Stimulated activated naive CD8-positive, alpha-beta T cell treated with anti-CD3 and anti-CD28 coated beads, Interleukin-15, Interleukin-2, amounts not matched to agents 100 U/mL and 50 U/mL, for 24 hours (primary cell): ENCODE data around the gene ALK.

Source experiments
- ATAC-seq: fragments of 150-1000 bp; cut with Tn5 transposase; one replicate; pipeline ENCODE4 v1.10.0; 2021
- DNase-seq: peaks from one replicate; pipeline ENCODE4 v3.0.0; 2021

Gene ALK

GRCh38 chr2:29527947-29528346 lies 393.4 kb downstream of the ALK start:
- no peak for ATAC-seq
- no peak for DNase-seq

GRCh38 chr2:29526587-29527586 lies 394.5 kb downstream of the ALK start:
- DNase-seq (no peak), ATAC-seq (no peak)

- DNase-seq = no peak
Measured at GRCh38 chr2:29525921-29526320, 395.5 kb downstream of the ALK start.

GRCh38 chr2:29524652-29525051 lies 396.7 kb downstream of the ALK start:
- DNase-seq (no peak), ATAC-seq (no peak)

More at GRCh38 chr2:29525921-29526320, 395.5 kb downstream of the ALK start:
- ATAC-seq = no peak

- no peak for ATAC-seq
- DNase-seq = no peak
Measured at GRCh38 chr2:29522951-29523669, 398.3 kb downstream of the ALK start.

- no peak for ATAC-seq
- DNase-seq = no peak
Measured at GRCh38 chr2:29520001-29520400, 401.4 kb downstream of the ALK start.

GRCh38 chr2:29519338-29519925 lies 402.0 kb downstream of the ALK start:
- DNase-seq = no peak
- ATAC-seq = no peak

- no peak for DNase-seq
- no peak for ATAC-seq
Measured at GRCh38 chr2:29518646-29519337, 402.6 kb downstream of the ALK start.

GRCh38 chr2:29518010-29518409 lies 403.4 kb downstream of the ALK start:
- ATAC-seq (no peak), DNase-seq (no peak)

- DNase-seq (no peak), ATAC-seq (no peak)
Measured at GRCh38 chr2:29517413-29517812, 404.0 kb downstream of the ALK start.

GRCh38 chr2:29516767-29517166 lies 404.6 kb downstream of the ALK start:
- DNase-seq = no peak
- no peak for ATAC-seq

GRCh38 chr2:29509878-29510277 lies 411.5 kb downstream of the ALK start:
- ATAC-seq = no peak
- DNase-seq = no peak

- ATAC-seq = no peak
- DNase-seq = no peak
Measured at GRCh38 chr2:29509397-29509796, 412.0 kb downstream of the ALK start.

GRCh38 chr2:29504746-29505145 lies 416.6 kb downstream of the ALK start:
- DNase-seq (no peak), ATAC-seq (no peak)

- ATAC-seq = no peak
- no peak for DNase-seq
Measured at GRCh38 chr2:29502460-29502911, 418.9 kb downstream of the ALK start.

GRCh38 chr2:29497375-29497774 lies 424.0 kb downstream of the ALK start:
- no peak for ATAC-seq

GRCh38 chr2:29496198-29496597 lies 425.2 kb downstream of the ALK start:
- ATAC-seq (no peak), DNase-seq (no peak)

More at GRCh38 chr2:29497375-29497774, 424.0 kb downstream of the ALK start:
- no peak for DNase-seq

- ATAC-seq (no peak), DNase-seq (no peak)
Measured at GRCh38 chr2:29495536-29496060, 425.8 kb downstream of the ALK start.

GRCh38 chr2:29495068-29495467 lies 426.3 kb downstream of the ALK start:
- ATAC-seq = no peak
- no peak for DNase-seq

- no peak for DNase-seq
- no peak for ATAC-seq
Measured at GRCh38 chr2:29492701-29493100, 428.7 kb downstream of the ALK start.

- no peak for ATAC-seq
- DNase-seq = no peak
Measured at GRCh38 chr2:29490045-29490444, 431.3 kb downstream of the ALK start.

- ATAC-seq = no peak
- no peak for DNase-seq
Measured at GRCh38 chr2:29489568-29489967, 431.8 kb downstream of the ALK start.
